ENCODE results near the gene CBX8. TPM values are rescaled to one million over a fixed set of nuclear protein-coding genes. Genes with fewer than 3 reads are reported as not detected.

Gene CBX8
- total and polyA plus RNA-seq, 2 of the 13 experiments (the other 11 are each of a cell fraction or from before 2014, with no cell fraction given) = 0.34 to 12.6 TPM

GRCh38 chr17:79822583-79823124, 25.8 kb upstream of the CBX8 start (continued):
- TF ChIP-seq, protein P1, sequence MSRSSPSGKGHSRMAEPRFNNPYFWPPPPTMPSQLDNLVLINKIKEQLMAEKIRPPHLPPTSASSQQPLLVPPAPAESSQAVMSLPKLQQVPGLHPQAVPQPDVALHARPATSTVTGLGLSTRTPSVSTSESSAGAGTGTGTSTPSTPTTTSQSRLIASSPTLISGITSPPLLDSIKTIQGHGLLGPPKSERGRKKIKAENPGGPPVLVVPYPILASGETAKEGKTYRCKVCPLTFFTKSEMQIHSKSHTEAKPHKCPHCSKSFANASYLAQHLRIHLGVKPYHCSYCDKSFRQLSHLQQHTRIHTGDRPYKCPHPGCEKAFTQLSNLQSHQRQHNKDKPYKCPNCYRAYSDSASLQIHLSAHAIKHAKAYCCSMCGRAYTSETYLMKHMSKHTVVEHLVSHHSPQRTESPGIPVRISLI (CRISPR knock-in tag; IDR thresholded peaks at IDR 0.05; ENCODE audit: borderline replicate concordance) = peak; percentile 93
- no peak for TF ChIP-seq XRCC5 (optimal IDR thresholded peaks at IDR 0.05; ENCODE audit: low read length)
- TF ChIP-seq LCORL (IDR thresholded peaks at IDR 0.05) = no peak
- peak; percentile 98 for TF ChIP-seq LCORL (CRISPR knock-in tag; IDR thresholded peaks at IDR 0.05)
- TF ChIP-seq NFAT5 (CRISPR knock-in tag; IDR thresholded peaks at IDR 0.05) = no peak
- no peak for TF ChIP-seq CSRNP1 (CRISPR knock-in tag; IDR thresholded peaks at IDR 0.05)
- TF ChIP-seq, protein P2, sequence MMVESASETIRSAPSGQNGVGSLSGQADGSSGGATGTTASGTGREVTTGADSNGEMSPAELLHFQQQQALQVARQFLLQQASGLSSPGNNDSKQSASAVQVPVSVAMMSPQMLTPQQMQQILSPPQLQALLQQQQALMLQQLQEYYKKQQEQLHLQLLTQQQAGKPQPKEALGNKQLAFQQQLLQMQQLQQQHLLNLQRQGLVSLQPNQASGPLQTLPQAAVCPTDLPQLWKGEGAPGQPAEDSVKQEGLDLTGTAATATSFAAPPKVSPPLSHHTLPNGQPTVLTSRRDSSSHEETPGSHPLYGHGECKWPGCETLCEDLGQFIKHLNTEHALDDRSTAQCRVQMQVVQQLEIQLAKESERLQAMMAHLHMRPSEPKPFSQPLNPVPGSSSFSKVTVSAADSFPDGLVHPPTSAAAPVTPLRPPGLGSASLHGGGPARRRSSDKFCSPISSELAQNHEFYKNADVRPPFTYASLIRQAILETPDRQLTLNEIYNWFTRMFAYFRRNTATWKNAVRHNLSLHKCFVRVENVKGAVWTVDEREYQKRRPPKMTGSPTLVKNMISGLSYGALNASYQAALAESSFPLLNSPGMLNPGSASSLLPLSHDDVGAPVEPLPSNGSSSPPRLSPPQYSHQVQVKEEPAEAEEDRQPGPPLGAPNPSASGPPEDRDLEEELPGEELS (CRISPR knock-in tag; IDR thresholded peaks at IDR 0.05) = peak; percentile 96
- TF ChIP-seq ZFP36L2 (CRISPR knock-in tag; IDR thresholded peaks at IDR 0.05) = no peak
- TF ChIP-seq ZNF816 (CRISPR knock-in tag; IDR thresholded peaks at IDR 0.05; ENCODE audit: borderline replicate concordance) = no peak
- TF ChIP-seq KLF12 (CRISPR knock-in tag; IDR thresholded peaks at IDR 0.05; ENCODE audit: borderline replicate concordance) = peak; percentile 92
- TF ChIP-seq NRL (CRISPR knock-in tag; IDR thresholded peaks at IDR 0.05; ENCODE audit: borderline replicate concordance) = no peak
- TF ChIP-seq ZFP90 (CRISPR knock-in tag; IDR thresholded peaks at IDR 0.05; ENCODE audit: borderline replicate concordance) = 0 out of 2 replicates have a peak, but pooled peaks have one; percentile 73
- TF ChIP-seq ZNF549 (CRISPR knock-in tag; IDR thresholded peaks at IDR 0.05) = no peak
- TF ChIP-seq, protein P3, sequence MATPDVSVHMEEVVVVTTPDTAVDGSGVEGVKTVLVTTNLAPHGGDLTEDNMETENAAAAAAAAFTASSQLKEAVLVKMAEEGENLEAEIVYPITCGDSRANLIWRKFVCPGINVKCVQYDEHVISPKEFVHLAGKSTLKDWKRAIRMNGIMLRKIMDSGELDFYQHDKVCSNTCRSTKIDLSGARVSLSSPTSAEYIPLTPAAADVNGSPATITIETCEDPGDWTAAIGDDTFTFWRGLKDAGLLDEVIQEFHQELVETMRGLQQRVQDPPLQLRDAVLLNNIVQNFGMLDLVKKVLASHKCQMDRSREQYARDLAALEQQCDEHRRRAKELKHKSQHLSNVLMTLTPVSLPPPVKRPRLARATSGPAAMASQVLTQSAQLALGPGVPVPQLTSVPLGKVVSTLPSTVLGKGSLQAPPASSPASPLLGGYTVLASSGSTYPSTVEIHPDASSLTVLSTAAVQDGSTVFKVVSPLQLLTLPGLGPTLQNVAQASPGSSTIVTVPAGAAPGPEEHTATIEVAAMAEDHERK (CRISPR knock-in tag; IDR thresholded peaks at IDR 0.05; ENCODE audit: low read depth) = no peak
- TF ChIP-seq ZNF224 (CRISPR knock-in tag; IDR thresholded peaks at IDR 0.05) = peak; percentile 24; the same call in 1 of the 2 replicates
- peak; percentile 80; the same call in 1 of the 2 replicates for TF ChIP-seq MEIS1 (CRISPR knock-in tag; IDR thresholded peaks at IDR 0.05; ENCODE audit: borderline replicate concordance)
- TF ChIP-seq HNRNPUL1 (IDR thresholded peaks at IDR 0.05; ENCODE audit: low read depth, low read length) = no peak
- no peak; the same call in 1 of the 2 replicates for TF ChIP-seq ZNF792 (CRISPR knock-in tag; IDR thresholded peaks at IDR 0.05)
- no peak; the same call in 1 of the 2 replicates for TF ChIP-seq KAT7 (CRISPR knock-in tag; IDR thresholded peaks at IDR 0.05; ENCODE audit: borderline replicate concordance)

Data from HepG2 (cell line).